ENCODE measurements around the gene TMEM30A. TPM values are rescaled to one million over a fixed set of nuclear protein-coding genes. Genes with fewer than 3 reads are reported as not detected.

TMEM30A gene
- polyA plus RNA-seq, 1 experiment: 75.0 TPM

DNA sequence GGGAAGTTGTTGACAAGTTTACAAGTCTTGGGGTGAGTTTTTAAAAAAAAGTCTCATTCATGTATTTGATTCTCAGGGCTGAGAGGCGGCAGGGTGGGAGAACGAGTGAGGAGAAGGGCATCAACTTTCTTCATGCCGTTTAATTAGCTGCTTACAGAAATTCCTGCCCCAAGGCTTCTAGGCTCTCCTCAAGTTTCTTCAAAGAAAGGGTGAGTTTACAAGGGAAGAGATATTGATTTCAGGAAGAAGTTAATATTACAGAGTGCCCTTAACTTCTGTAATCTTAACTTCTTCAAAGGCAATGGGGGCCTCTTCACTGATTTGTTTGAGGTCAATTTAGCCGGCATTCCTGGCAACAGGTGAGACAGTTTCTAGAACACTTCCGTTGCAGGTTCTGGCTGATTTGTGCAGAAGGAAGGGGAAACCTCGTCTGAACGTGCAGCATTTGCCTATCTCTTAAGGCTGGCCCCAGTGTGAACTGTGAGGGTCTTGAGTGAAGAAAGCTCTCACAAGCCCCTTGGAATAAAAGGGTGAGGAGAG is 75.3 kb downstream of the TMEM30A start:
- TF ChIP-seq, protein P1, sequence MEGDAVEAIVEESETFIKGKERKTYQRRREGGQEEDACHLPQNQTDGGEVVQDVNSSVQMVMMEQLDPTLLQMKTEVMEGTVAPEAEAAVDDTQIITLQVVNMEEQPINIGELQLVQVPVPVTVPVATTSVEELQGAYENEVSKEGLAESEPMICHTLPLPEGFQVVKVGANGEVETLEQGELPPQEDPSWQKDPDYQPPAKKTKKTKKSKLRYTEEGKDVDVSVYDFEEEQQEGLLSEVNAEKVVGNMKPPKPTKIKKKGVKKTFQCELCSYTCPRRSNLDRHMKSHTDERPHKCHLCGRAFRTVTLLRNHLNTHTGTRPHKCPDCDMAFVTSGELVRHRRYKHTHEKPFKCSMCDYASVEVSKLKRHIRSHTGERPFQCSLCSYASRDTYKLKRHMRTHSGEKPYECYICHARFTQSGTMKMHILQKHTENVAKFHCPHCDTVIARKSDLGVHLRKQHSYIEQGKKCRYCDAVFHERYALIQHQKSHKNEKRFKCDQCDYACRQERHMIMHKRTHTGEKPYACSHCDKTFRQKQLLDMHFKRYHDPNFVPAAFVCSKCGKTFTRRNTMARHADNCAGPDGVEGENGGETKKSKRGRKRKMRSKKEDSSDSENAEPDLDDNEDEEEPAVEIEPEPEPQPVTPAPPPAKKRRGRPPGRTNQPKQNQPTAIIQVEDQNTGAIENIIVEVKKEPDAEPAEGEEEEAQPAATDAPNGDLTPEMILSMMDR (IDR thresholded peaks at IDR 0.05; ENCODE audit: low read depth, low read length): no peak
- no peaks in the 10 kb centered on the region for H3K27me3 ChIP-seq (ENCODE audit: control insufficient read depth, insufficient read depth, low read length)
- H3K27ac ChIP-seq (ENCODE audit: low read depth, low read length): no peak overlapping the region
- no peaks in the 10 kb centered on the region for H3K9me3 ChIP-seq (ENCODE audit: control insufficient read depth, insufficient read depth, low read length)
- no peak overlapping the region for H3K4me3 ChIP-seq (ENCODE audit: low read depth, low read length)
- ChIA-PET POLR2A (interaction anchor here (0.5 to 1.7 kb wide), 4 partner anchors 34 to 1555 kb away, joined by 3 to 6 read pairs (median 3); partner anchors contain the start of gene COX7A2), CTCF (interaction anchor here (0.6 to 6.0 kb wide), 93 partner anchors 8 to 1924 kb away, joined by 3 to 175 read pairs (median 4); no protein-coding TSS in a partner anchor)
- DNase-seq (ENCODE audit: low read depth, low spot score): no peak

DNA sequence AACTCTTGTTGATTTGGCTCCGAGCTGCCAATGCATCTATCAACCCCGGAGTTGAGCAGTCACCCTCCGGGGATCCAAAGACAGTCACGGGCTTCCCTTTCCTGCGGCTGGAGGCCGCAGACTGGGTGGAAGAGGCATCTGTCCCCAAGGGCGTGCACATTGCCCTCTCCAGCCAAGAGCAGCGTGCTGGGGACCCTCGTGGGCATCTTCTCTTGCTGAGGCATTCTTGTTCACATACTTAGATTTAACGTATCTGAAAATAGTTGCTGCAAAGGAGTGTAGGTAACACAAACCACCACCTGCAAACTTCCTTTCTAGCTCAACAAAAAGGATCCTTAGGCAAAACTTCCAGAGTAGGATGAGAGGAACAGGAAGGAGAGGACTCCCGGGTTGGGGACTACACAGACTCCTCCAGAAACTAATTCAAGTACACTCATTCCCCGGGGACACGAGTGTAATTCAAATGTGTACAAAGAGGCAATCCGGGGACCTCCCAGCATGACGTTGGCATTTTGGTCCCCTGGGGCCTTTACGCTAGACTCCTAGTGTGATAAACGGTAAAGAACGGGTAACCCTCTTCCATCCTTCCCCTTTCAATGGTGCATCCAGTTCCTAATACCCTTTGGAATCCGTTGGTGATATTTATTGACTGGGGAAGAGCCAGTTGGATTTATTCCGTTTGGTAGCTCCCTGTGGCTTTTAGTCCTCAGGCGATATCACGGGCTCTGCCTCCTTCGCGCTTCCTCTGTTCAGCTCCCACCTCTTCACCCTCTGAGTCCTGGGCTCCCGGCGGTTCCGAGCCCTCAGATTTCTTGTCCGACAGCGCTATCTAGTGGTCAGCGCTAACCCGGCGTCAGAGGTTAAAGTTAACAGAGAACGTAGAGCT is 76.1 kb downstream of the TMEM30A start:
- DNase-seq (ENCODE audit: low read depth, low spot score): peak; percentile 64
- Histone ChIP-seq H3K9me3 (ENCODE audit: control insufficient read depth, insufficient read depth, low read length) (no peaks in the 10 kb centered on the region), H3K27me3 (ENCODE audit: control insufficient read depth, insufficient read depth, low read length) (no peaks in the 10 kb centered on the region), H3K27ac (ENCODE audit: low read depth, low read length) (peak overlapping the region; percentile 61), H3K4me3 (ENCODE audit: low read depth, low read length) (peak overlapping the region; percentile 41; the same call in 1 of the 2 replicates)
- TF ChIP-seq, protein P1 (IDR thresholded peaks at IDR 0.05; ENCODE audit: low read depth, low read length): peak; percentile 94
- ChIA-PET POLR2A (interaction anchor here (0.5 to 1.7 kb wide), 5 partner anchors 35 to 1694 kb away, joined by 3 to 8 read pairs (median 3); partner anchors contain the start of gene COX7A2), CTCF (interaction anchor here (0.6 to 6.0 kb wide), 101 partner anchors 9 to 1713 kb away, joined by 3 to 175 read pairs (median 4); no protein-coding TSS in a partner anchor)

DNA sequence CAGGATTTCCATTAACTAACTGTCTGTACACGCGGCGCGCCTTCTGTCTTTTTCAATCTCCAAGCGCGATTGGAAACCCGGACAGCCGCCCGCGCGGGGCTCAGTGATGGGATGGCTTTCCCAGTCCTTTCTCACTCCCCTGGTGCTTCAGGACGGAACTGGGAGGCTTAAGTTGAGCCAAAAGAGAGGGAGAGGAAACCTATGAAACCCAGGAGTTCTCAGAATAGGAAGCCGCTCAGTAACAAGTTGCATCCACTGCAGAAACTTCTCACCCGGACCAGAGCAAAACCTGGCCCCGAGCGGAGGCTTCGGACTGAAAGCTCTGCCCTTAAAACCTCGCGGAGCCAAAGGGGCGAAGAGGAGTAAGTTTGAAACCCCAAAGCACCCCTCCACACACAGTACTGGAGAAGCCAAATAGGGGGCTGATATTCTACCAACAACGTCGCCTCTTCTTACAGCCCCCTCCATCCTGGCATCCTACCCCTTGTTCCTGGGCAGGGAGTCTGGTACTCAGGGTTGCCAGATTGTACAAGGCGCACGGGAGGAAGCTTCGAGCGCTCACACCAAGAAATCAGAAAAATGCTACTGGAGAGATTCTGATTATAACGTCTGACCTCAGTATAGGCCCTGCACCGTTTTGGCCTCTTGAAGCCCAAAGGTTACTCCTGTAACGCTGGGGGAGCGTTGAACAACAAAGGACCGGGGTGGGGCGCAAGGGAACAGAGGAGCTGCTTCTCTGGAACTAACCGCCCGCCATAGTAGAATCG is 77.8 kb downstream of the TMEM30A start:
- no peak for DNase-seq (ENCODE audit: low read depth, low spot score)
- Histone ChIP-seq H3K4me3 (ENCODE audit: low read depth, low read length) (peak overlapping the region; percentile 97), H3K27ac (ENCODE audit: low read depth, low read length) (peak overlapping the region; percentile 99), H3K9me3 (ENCODE audit: control insufficient read depth, insufficient read depth, low read length) (no peaks in the 10 kb centered on the region; the same call in 1 of the 2 replicates), H3K27me3 (ENCODE audit: control insufficient read depth, insufficient read depth, low read length) (no peaks in the 10 kb centered on the region)
- POLR2A ChIA-PET: interaction anchor here (0.6 to 1.6 kb wide), 6 partner anchors 112 to 1687 kb away, joined by 3 to 7 read pairs (median 4); no protein-coding TSS in a partner anchor
- TF ChIP-seq, protein P1 (IDR thresholded peaks at IDR 0.05; ENCODE audit: low read depth, low read length): no peak; the same call in 1 of the 2 replicates
- CTCF ChIA-PET: interaction anchor here (0.9 to 6.0 kb wide), 4 partner anchors 799 to 1237 kb away, joined by 3 to 71 read pairs (median 33); no protein-coding TSS in a partner anchor

DNA sequence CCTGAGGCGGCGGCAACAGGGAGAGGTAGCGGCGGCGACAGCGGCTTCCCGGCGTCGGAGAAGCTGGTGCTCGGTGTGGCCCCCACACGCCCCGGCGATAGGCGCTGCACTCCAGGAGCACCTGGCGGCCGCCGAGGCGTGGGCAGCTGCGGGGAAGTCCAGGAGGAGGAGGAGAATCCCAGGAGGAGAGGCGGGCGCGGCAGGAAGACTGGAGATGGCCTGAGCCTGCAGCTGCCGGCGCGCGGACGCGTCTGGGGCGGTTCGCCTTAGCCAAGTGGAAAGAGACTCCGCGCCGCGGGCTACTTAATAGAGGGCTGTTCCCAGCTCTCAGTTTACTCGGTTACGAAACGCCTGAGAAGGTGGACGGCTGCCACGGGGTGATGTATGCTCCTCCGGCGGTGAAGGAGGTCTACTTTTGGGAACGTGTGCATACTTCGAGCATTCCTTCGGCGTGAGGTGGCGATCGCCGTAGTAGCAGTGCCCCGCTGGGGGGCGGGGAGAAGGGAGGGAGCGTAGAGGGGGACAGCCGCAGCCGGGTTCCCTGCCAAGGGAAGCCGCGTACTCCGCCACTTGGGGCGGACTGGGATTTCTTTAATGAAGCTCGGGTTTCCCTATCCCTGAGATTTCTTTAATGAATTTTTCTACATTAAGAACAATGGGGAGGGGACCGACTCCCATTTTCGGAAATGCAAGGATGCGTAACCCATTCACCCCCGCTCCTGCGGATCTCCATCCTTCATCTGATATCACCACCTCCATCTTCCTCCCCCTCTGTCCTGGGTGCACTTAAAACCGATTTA is 78.6 kb downstream of the TMEM30A start, which contains the start of gene COL12A1:
Gene COL12A1 (minus strand): TSS at position 278 of the 800 bp plus-strand sequence. CDS start 3,261 bp downstream, outside the sequence.
- peak; percentile 99 for DNase-seq (ENCODE audit: low read depth, low spot score)
- TF ChIP-seq, protein P1 (IDR thresholded peaks at IDR 0.05; ENCODE audit: low read depth, low read length): peak; percentile 33
- peak within 1 kb of the TSS; percentile 99 for H3K27ac ChIP-seq (ENCODE audit: low read depth, low read length)
- H3K4me3 ChIP-seq (ENCODE audit: low read depth, low read length): peak within 1 kb of the TSS; percentile 97
- ChIA-PET POLR2A (interaction anchor here (0.5 to 1.6 kb wide), 14 partner anchors 20 to 1686 kb away, joined by 3 to 9 read pairs (median 4); partner anchors contain the start of genes COX7A2 and SLC17A5), CTCF (interaction anchor here (1.5 to 6.0 kb wide), 4 partner anchors 798 to 1236 kb away, joined by 3 to 71 read pairs (median 9); no protein-coding TSS in a partner anchor)
- no peaks in the 10 kb centered on the region for H3K27me3 ChIP-seq (ENCODE audit: control insufficient read depth, insufficient read depth, low read length)
- no peaks in the 10 kb centered on the region; the same call in 1 of the 2 replicates for H3K9me3 ChIP-seq (ENCODE audit: control insufficient read depth, insufficient read depth, low read length)
